ENCODE data around the gene TBC1D13. TPM values are rescaled to one million over a fixed set of nuclear protein-coding genes. Genes with fewer than 3 reads are reported as not detected.

TBC1D13 gene
- total and polyA plus RNA-seq, 9 of the 15 experiments (the other 6 are each of a cell fraction or from before 2014, with no cell fraction given) = 2.3 to 28.7 (median 11.4) TPM

DNA sequence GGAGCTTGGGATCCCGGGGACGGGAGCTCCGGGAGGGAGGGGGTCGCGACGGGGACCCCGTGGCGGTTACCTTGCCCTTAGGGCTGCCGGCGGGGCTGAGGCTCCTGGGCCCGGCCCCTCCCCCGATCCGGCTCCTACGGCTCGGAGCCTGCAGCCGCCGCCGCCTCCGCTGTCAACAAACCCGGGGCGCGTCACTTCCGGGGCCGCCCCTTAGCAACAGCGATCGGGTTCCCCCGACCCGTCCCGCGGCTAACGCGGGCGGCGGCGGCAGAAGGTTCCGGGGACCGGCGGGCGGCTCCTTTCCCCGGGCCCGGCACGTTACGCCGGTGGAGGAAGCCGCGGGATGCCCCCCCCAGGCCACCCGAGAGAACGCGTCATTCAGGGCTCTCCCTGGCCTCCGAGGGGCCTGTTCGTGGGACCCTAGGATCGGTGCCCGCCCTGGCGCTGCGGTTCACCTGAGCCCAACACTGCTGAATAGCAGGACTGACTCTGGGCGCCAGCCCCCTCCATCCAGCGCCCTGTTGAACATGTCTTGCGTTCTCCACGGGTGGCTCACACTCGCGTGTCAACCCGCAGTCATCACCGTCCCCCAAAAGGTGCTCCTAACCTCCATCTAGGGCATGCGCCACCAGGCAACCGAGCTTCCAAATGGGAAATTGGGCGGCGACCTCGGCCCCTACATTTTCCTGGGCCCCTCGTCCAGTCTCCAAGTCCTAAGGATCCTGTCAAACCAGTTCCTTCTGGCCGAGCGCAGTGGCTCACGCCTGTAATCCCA is 15.1 kb upstream of the TBC1D13 start, which contains the start of gene ZER1 (continued):
- TF ChIP-seq STAT6 (CRISPR knock-in tag; IDR thresholded peaks at IDR 0.05) = no peak
- TF ChIP-seq BMI1 (IDR thresholded peaks at IDR 0.05; ENCODE audit: low read length) = peak; percentile 61; the same call in 1 of the 2 replicates
- peak; percentile 99 for TF ChIP-seq GABPA (tag; conservative IDR thresholded peaks at IDR 0.05; ENCODE audit: low read depth)
- TF ChIP-seq, protein P1, sequence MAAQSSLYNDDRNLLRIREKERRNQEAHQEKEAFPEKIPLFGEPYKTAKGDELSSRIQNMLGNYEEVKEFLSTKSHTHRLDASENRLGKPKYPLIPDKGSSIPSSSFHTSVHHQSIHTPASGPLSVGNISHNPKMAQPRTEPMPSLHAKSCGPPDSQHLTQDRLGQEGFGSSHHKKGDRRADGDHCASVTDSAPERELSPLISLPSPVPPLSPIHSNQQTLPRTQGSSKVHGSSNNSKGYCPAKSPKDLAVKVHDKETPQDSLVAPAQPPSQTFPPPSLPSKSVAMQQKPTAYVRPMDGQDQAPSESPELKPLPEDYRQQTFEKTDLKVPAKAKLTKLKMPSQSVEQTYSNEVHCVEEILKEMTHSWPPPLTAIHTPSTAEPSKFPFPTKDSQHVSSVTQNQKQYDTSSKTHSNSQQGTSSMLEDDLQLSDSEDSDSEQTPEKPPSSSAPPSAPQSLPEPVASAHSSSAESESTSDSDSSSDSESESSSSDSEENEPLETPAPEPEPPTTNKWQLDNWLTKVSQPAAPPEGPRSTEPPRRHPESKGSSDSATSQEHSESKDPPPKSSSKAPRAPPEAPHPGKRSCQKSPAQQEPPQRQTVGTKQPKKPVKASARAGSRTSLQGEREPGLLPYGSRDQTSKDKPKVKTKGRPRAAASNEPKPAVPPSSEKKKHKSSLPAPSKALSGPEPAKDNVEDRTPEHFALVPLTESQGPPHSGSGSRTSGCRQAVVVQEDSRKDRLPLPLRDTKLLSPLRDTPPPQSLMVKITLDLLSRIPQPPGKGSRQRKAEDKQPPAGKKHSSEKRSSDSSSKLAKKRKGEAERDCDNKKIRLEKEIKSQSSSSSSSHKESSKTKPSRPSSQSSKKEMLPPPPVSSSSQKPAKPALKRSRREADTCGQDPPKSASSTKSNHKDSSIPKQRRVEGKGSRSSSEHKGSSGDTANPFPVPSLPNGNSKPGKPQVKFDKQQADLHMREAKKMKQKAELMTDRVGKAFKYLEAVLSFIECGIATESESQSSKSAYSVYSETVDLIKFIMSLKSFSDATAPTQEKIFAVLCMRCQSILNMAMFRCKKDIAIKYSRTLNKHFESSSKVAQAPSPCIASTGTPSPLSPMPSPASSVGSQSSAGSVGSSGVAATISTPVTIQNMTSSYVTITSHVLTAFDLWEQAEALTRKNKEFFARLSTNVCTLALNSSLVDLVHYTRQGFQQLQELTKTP (IDR thresholded peaks at IDR 0.05; ENCODE audit: low read depth in 1 of 2, partially characterized antibody in 2 of 2) = no peak
- TF ChIP-seq ZBTB33 (CRISPR knock-in tag; IDR thresholded peaks at IDR 0.05) = peak; percentile 85
- no peak for TF ChIP-seq ZNF695 (CRISPR knock-in tag; IDR thresholded peaks at IDR 0.05)
- peak; percentile 91 for TF ChIP-seq SAFB (IDR thresholded peaks at IDR 0.05; ENCODE audit: borderline replicate concordance, low read depth, low read length)
- no peak for TF ChIP-seq MCM5 (IDR thresholded peaks at IDR 0.05; ENCODE audit: low read depth)
- TF ChIP-seq PHF21A (IDR thresholded peaks at IDR 0.05; ENCODE audit: borderline replicate concordance, low read depth) = peak; percentile 43; the same call in 1 of the 2 replicates
- no peak for TF ChIP-seq DPF2 (IDR thresholded peaks at IDR 0.05)
- no peak for TF ChIP-seq KDM1A (IDR thresholded peaks at IDR 0.05)
- no peak for TF ChIP-seq ZNF224 (CRISPR knock-in tag; IDR thresholded peaks at IDR 0.05)
- peak; percentile 97 for TF ChIP-seq XRCC5 (IDR thresholded peaks at IDR 0.05; ENCODE audit: low read depth, low read length)
- TF ChIP-seq ZNF41 (CRISPR knock-in tag; conservative IDR thresholded peaks at IDR 0.05) = 0 out of 2 replicates have a peak, but pooled peaks have one; percentile 19
- peak; percentile 98 for TF ChIP-seq SP1 (CRISPR knock-in tag; IDR thresholded peaks at IDR 0.05)
- 0 out of 2 replicates have a peak, but pooled peaks have one; percentile 18 for TF ChIP-seq JUNB (CRISPR knock-in tag; conservative IDR thresholded peaks at IDR 0.05)
- no peak for TF ChIP-seq XRCC3 (IDR thresholded peaks at IDR 0.05)
- no peak for TF ChIP-seq ZFPM2 (CRISPR knock-in tag; IDR thresholded peaks at IDR 0.05)
